PFSK-1 (cell line): ENCODE results near the gene TNS1.

Experiments
- POLR2AphosphoS5 ChIP-seq: IDR thresholded peaks from 2 replicates; pipeline ENCODE4 v1.6.1; 2012; ENCODE audit warnings: low read depth, mild to moderate bottlenecking, control low read depth, low read length, moderate library complexity
- REST ChIP-seq, 2 experiments: IDR thresholded peaks; 2 replicates each; pipeline versions ENCODE4 v1.6.1 to v1.8.0; 2011 to 2012; ENCODE audit warnings: low read depth in 2 of 2, low read length in 2 of 2, control low read depth in 1 of 2, inconsistent platforms in 1 of 2, mild to moderate bottlenecking in 1 of 2, moderate library complexity in 1 of 2; ENCODE audit not compliant: insufficient read depth in 1 of 2
- TAF1 ChIP-seq: IDR thresholded peaks from 2 replicates; pipeline ENCODE4 v1.6.1; 2012; ENCODE audit warnings: low read length, control low read depth, borderline replicate concordance; ENCODE audit not compliant: insufficient read depth

- TF ChIP-seq POLR2AphosphoS5, result no peak
- TF ChIP-seq TAF1, result no peak
- TF ChIP-seq REST (IDR thresholded peaks at IDR 0.05; ENCODE audit: insufficient read depth in 1 of 2, low read depth in 2 of 2, low read length in 2 of 2), result no peak
Observed at GRCh38 chr2:217905395-217905794, 97.4 kb downstream of the TNS1 start.
